Gastrocnemius medialis (tissue), 4 donors: Measurements from ENCODE around the gene RPS15A. TPM values are rescaled to one million over a fixed set of nuclear protein-coding genes. Genes with fewer than 3 reads are reported as not detected.
"Not testable (repeated sequence)": the region's sequence is repeated elsewhere in the genome, so short reads cannot be mapped to it uniquely, and the experiment has no call there.

Experiments
- ATAC-seq, 2 donors: fragments of 150-250 bp; one replicate each; pipeline ENCODE4 v1.9.1; 2016
- DNase-seq, 2 donors: peaks; one replicate each; pipeline ENCODE4 v3.0.0-alpha.2; 2019
- H3K27ac ChIP-seq, 4 donors: fragments of 200-600 bp; sonication (generic); 1 replicate in 1 of 4; 2 replicates in 3 of 4; pipeline ENCODE4 v1.5.1; 2016 to 2018; ENCODE audit warnings: mild to moderate bottlenecking in 2 of 4, moderate library complexity in 1 of 4
- H3K27me3 ChIP-seq, 3 donors: fragments of 200-600 bp; sonication (generic) in 2 of 3; 1 replicate in 1 of 3; 2 replicates in 2 of 3; pipeline versions ENCODE4 v1.5.1 to v1.6.0; 2016 to 2019; ENCODE audit warnings: mild to moderate bottlenecking in 1 of 3, moderate library complexity in 1 of 3
- H3K36me3 ChIP-seq, 2 donors: fragments of 200-600 bp; sonication (generic) in 1 of 2; one replicate each; pipeline ENCODE4 v1.5.1; 2017 to 2018
- H3K4me1 ChIP-seq, 2 donors: fragments of 200-600 bp; sonication (generic) in 1 of 2; one replicate each; pipeline ENCODE4 v1.5.1; 2016 to 2017; ENCODE audit warnings: mild to moderate bottlenecking in 2 of 2
- H3K4me3 ChIP-seq, 4 donors: fragments of 200-600 bp; sonication (generic) in 3 of 4; 1 replicate in 1 of 4; 2 replicates in 3 of 4; pipeline ENCODE4 v1.5.1; 2016 to 2019; ENCODE audit warnings: mild to moderate bottlenecking in 2 of 4
- H3K9me3 ChIP-seq, 3 donors: fragments of 200-600 bp; sonication (generic) in 2 of 3; 1 replicate in 1 of 3; 2 replicates in 2 of 3; pipeline ENCODE4 v1.5.1; 2016 to 2019
- in situ Hi-C, 4 donors: fragments of 200-750 bp; cut with MboI; loops; one replicate each; pipeline versions ENCODE4 v1.15.0 to v1.8.0; 2017; ENCODE audit warnings: low sequenced_read_pairs in 4 of 4
- intact Hi-C: fragments of 100-400 bp; cut with DNase I; formaldehyde crosslinking; loops from one replicate; pipeline ENCODE4 v1.15.1; 2023; ENCODE audit warnings: low total_unique reads
- total RNA-seq, 4 donors: library from RNA; depleted of rRNA; stranded (reverse); fragments of >200 nt; gene quantifications; one replicate each; pipeline versions ENCODE4 v1.1.0 to v1.2.3, GENCODE V29; 2016

The RPS15A gene
- total RNA-seq, 4 donors from 2014 or later, result 1,340 to 2,259 (median 1,706) TPM

GRCh38 chr16:18738768-18739167 is 51.4 kb downstream of the RPS15A start:
- H3K9me3 ChIP-seq, H3K27ac ChIP-seq, DNase-seq, H3K27me3 ChIP-seq, H3K36me3 ChIP-seq, in situ Hi-C loops, intact Hi-C loops, H3K4me3 ChIP-seq, H3K4me1 ChIP-seq, ATAC-seq: not testable (repeated sequence)

GRCh38 chr16:18734279-18734678 is 55.9 kb downstream of the RPS15A start:
- DNase-seq, in situ Hi-C loops, H3K4me3 ChIP-seq, H3K27me3 ChIP-seq, H3K27ac ChIP-seq, ATAC-seq, H3K9me3 ChIP-seq, intact Hi-C loops, H3K4me1 ChIP-seq, H3K36me3 ChIP-seq: not testable (repeated sequence)

Other genes starting within 250 kb of the RPS15A start
- 100 to 1,000 TPM in 3 of 4 donors, 10 to 100 TPM in 1; 51.8 to 140 (median 117) TPM for gene NOMO2, start 228.2 kb downstream of the RPS15A start, total RNA-seq
- gene ARL6IP1, start 11.2 kb upstream of the RPS15A start, total RNA-seq, result 10 to 100 TPM; 25.2 to 40.5 (median 37.5) TPM
- 100 to 1,000 TPM in 3 of 4 donors, 10 to 100 TPM in 1; 88.5 to 183 (median 159) TPM for gene SMG1, start 136.1 kb upstream of the RPS15A start, total RNA-seq
- gene TMC7, start 193.6 kb upstream of the RPS15A start, total RNA-seq, result under 1 TPM in 3 of 4 donors, not detected in 1; 0.31 to 0.72 (median 0.64) TPM